ENCODE data around the gene ALK.

The ALK gene

GRCh38 chr2:29640360-29640759 is 281.0 kb downstream of the ALK start:
- no peak for DNase-seq

- no peak for DNase-seq
These were observed 282.7 kb downstream of the ALK start for GRCh38 chr2:29638641-29639040.

GRCh38 chr2:29634916-29635315 is 286.5 kb downstream of the ALK start:
- no peak for DNase-seq

DNA sequence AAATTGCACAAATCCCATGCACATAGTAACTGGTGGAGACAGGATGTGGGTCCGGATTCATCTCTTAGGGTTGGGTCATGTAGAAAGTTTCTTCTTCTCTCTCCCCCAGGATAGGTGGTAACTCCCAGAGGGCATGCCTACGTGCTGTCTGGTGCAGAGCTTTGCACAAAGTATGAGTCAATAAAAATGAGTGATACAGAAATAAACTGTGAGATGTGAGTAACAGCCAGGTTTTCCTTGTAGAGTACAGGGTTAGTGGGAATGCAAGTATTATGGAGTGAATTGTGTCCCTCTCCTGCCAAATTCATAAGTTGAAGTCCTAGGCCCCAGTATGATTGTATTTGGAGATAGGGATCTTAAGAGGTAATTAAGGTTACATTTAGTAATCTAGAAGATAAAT is 289.4 kb downstream of the ALK start:
- DNase-seq: no peak

DNA sequence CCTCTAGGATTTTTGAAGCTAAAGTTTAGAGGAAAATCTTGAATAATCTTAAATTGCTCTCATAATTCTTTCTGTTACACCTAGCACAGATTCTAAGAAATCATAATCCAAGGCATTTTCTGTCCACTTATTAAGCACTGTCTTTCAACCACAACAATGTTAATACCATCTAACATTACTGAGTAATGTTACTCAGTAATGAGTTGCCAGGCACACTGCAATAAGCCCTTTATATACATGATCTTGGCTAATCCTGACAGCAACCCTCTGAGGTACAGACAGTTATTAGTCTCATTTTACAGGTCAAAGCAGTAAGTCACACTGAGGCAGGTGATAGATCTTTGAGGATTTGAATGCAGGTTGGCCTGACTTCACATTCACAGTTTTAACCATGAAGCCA is 291.9 kb downstream of the ALK start:
- DNase-seq: no peak

- DNase-seq: no peak
These were observed 292.5 kb downstream of the ALK start for GRCh38 chr2:29628862-29629261.

- no peak for DNase-seq
These were observed 293.2 kb downstream of the ALK start for GRCh38 chr2:29628108-29628745.

- no peak for DNase-seq
These were observed 294.1 kb downstream of the ALK start for GRCh38 chr2:29627279-29627711.

- no peak for DNase-seq
These were observed 300.5 kb downstream of the ALK start for GRCh38 chr2:29620890-29621289.

DNA sequence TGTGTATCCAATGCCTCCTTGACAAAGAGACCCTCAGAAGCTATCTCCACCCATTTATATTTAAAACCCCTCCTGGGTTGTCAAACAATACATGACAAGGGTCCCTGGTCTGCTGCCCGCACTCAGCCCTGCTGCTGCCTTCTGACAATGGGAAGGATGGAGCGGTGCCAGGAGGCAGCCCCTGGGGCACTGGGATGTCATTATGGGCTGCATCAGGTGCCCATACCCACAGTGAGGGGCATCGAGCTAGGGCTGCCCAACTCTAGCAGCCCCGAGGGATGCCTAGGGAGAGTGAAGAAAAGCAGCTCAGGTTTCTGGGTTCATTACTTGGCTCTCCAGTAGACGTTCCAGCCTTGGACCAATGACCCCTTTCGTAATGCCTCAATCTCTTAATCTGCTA is 301.7 kb downstream of the ALK start:
- no peak for DNase-seq

DNA sequence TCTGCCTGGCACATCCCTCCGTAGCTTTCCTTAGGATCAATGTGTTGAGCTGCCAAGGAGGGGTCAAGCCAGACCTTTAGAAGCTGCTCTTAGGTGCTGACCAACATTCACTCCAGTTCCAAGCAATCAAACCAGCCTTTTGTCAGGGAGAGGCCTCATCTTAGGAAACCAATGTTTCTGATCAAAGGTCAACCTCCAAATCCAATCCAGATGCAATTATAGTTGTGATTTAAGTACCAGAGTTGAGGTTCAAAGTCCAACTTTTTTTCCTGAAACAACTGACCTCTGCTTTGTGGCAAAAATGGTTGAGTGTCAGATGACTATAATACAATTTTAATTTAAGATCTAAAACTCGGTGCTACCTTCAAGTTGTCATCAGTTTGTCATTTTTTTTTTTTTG is 303.4 kb downstream of the ALK start:
- no peak for DNase-seq

DNA sequence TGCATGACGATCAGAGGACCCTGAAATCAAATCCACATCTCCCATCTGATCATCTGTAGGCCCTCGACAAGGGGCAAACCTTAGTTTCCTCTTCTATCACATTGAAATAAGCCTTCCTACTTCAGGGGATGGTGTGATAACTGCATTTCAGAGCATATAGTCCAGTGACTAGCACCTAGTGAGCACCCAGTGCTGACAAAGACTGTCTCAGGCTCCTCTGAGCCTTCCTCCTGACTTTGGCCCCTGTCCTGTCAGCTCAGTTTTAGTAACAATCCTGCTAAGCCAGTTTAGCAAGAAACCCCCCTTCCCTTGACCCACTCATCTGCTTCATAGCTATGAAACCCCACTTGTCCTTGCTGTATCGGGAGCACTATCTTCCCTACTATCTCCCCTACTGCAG is 304.0 kb downstream of the ALK start:
- DNase-seq: no peak

DNA sequence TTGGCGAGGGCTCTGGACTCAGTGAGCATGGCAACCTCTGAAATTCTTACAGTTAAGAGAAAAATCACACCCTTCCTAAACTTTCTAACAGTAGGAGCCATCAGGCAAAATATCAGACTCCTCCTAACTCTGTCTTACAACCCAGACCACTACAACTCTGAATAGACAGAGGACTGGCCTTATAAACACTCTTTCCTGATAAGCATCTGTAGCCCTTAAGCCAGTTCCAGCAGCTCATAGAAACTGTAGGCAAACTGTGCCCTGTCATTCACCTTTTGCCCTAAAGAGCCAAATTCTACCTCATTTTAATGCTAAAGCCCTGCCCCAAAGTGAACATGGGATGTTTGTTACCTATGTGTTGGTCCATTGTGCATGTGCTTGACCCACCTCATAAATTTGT is 304.8 kb downstream of the ALK start:
- no peak for DNase-seq

- no peak for DNase-seq
These were observed 305.5 kb downstream of the ALK start for GRCh38 chr2:29615841-29616240.

DNA sequence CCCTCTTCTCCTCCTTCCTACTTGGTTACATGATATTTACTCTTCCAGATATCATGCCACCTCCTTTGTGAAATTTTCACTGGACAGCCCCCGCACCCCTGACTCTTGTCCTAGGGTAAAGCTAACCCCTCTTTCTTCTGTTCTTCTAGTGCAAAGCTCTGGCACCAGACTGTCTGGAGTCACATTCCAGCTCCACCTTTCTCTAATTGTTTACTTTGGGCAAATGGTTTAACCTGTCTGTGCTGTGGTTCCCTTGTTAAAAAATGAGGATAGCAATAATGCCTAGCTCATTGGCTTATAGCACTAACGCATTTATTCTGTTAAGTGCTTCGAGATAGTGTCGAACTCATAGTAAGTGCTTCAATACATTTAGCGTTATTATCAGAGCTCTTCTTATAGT is 306.2 kb downstream of the ALK start:
- no peak for DNase-seq

GRCh38 chr2:29614295-29614830 is 307.0 kb downstream of the ALK start:
- no peak for DNase-seq

- DNase-seq: no peak
These were observed 307.6 kb downstream of the ALK start for GRCh38 chr2:29613792-29614266.

GRCh38 chr2:29613067-29613466 is 308.3 kb downstream of the ALK start:
- no peak for DNase-seq

DNA sequence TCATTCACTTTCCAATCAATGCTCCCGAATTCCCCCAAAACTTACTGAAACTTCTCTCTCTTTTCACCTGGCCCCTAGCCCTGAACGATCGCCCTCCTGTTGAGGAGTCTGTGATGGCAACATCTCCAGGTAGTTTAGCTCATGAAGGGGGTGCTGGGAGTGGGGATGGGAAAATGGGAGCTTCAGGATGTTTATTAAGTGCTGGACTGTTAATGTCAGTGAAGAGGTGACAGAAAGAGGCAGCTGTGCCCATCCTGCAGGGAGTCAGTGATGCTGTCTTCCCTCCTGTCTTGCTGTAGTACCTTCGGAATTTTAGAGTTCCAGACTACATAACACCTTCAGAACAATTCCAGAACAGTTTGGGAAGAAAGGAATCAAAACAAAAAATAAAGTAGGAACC is 308.8 kb downstream of the ALK start:
- DNase-seq: no peak

- DNase-seq: no peak
These were observed 309.5 kb downstream of the ALK start for GRCh38 chr2:29611850-29612249.

GRCh38 chr2:29611261-29611660 is 310.1 kb downstream of the ALK start:
- no peak for DNase-seq

DNA sequence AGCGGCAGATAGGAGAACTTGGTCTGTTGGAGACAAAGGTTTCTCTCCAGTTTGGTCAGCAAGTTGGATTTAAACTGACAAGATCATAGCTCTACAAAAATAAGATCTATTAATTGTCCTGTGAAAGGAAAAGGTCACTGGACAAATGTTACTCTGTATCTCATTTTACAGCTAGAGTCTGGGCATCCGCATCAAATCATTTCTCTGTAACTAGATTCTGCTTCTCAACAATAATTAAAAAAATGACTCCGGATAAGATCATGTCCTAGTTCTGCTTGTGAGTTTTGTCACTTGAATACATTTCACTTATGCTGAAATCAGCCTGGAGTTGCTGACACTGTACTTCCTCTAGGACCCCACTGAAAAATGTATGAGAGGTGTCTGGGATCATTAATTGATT is 310.8 kb downstream of the ALK start:
- DNase-seq: no peak

- DNase-seq: no peak
These were observed 314.4 kb downstream of the ALK start for GRCh38 chr2:29607038-29607420.

- no peak for DNase-seq
These were observed 315.0 kb downstream of the ALK start for GRCh38 chr2:29606104-29607037.
